WTC11 (cell line): ENCODE results near the gene CIART. TPM values are rescaled to one million over a fixed set of nuclear protein-coding genes. Genes with fewer than 3 reads are reported as not detected.
A peak's percentile ranks its signal among the peaks of the same experiment; 100 is the strongest.

Source experiments
- ATAC-seq: fragments of 200-7000 bp; cut with Tn5 transposase; 2 replicates; pipeline ENCODE4 v1.10.0; 2021; ENCODE audit warnings: mild to moderate bottlenecking, moderate library complexity
- Bru-seq: library from RNA; stranded (reverse); fragments of 400-500 nt; gene quantifications from one replicate; lab custom pipeline; 2021; lab: Mats Ljungman, UMichigan
- CTCF ChIA-PET: fragments of 300-600 bp; sonication (Branson Sonifier 250); formaldehyde crosslinking; loops from one replicate; lab custom pipeline; 2021; ENCODE audit warnings: antibody characterized with exemption; lab: Charles Lee
- POLR2A ChIA-PET: fragments of 350-600 bp; sonication (Branson Sonifier 250); formaldehyde crosslinking; loops from one replicate; lab custom pipeline; 2021; ENCODE audit warnings: antibody characterized with exemption; lab: Charles Lee
- DNase-seq: peaks from one replicate; pipeline ENCODE4 v3.0.0; 2021; ENCODE audit warnings: low spot score
- H3K27ac Mint-ChIP-seq: 2 replicates; pipeline ENCODE4 v1.8.0; 2021; ENCODE audit warnings: mixed read lengths
- H3K27me3 Mint-ChIP-seq: 2 replicates; pipeline ENCODE4 v1.8.0; 2021; ENCODE audit warnings: low read depth, mild to moderate bottlenecking, moderate library complexity, mixed read lengths
- H3K36me3 Mint-ChIP-seq: 2 replicates; pipeline ENCODE4 v1.8.0; 2021; ENCODE audit warnings: mixed read lengths
- H3K4me1 Mint-ChIP-seq: 2 replicates; pipeline ENCODE4 v1.8.0; 2022; ENCODE audit warnings: mixed read lengths
- H3K4me3 Mint-ChIP-seq: 2 replicates; pipeline ENCODE4 v1.8.0; 2021; ENCODE audit warnings: mild to moderate bottlenecking, moderate library complexity, mixed read lengths
- H3K9me3 Mint-ChIP-seq: 2 replicates; pipeline ENCODE4 v1.8.0; 2021; ENCODE audit warnings: mixed read lengths
- CTCF ChIP-seq: fragments of 200-600 bp; IDR thresholded peaks from 2 replicates; pipeline ENCODE4 v1.8.0; 2022; ENCODE audit warnings: antibody characterized with exemption
- E2F5 ChIP-seq: sonication (generic); formaldehyde crosslinking; IDR thresholded peaks from 2 replicates; pipeline ENCODE4 v1.8.1; 2022; ENCODE audit warnings: mild to moderate bottlenecking, moderate library complexity, missing genetic modification reagents
- ESRRA ChIP-seq: sonication (generic); formaldehyde crosslinking; IDR thresholded peaks from 2 replicates; pipeline ENCODE4 v1.8.1; 2022; ENCODE audit warnings: mild to moderate bottlenecking, missing genetic modification reagents, borderline replicate concordance
- FOXK1 ChIP-seq: sonication (generic); formaldehyde crosslinking; IDR thresholded peaks from 2 replicates; pipeline ENCODE4 v1.8.0; 2022; ENCODE audit warnings: mild to moderate bottlenecking, moderate library complexity, missing genetic modification reagents
- GABPB1 ChIP-seq: sonication (generic); formaldehyde crosslinking; IDR thresholded peaks from 2 replicates; pipeline ENCODE4 v1.8.1; 2023; ENCODE audit warnings: mild to moderate bottlenecking, missing genetic modification reagents
- HMGXB4 ChIP-seq: sonication (generic); formaldehyde crosslinking; IDR thresholded peaks from 2 replicates; pipeline ENCODE4 v1.8.1; 2023; ENCODE audit warnings: mild to moderate bottlenecking, moderate library complexity, missing genetic modification reagents
- MAX ChIP-seq: sonication (generic); formaldehyde crosslinking; IDR thresholded peaks from 2 replicates; pipeline ENCODE4 v1.8.0; 2022; ENCODE audit warnings: mild to moderate bottlenecking, missing genetic modification reagents
- NFE2L1 ChIP-seq: sonication (generic); formaldehyde crosslinking; IDR thresholded peaks from 2 replicates; pipeline ENCODE4 v1.8.1; 2023; ENCODE audit warnings: missing genetic modification reagents
- NFYB ChIP-seq: sonication (generic); formaldehyde crosslinking; conservative IDR thresholded peaks from 2 replicates; pipeline ENCODE4 v1.8.0; 2022; ENCODE audit warnings: low read depth, missing genetic modification reagents
- NR2C2 ChIP-seq: sonication (generic); formaldehyde crosslinking; IDR thresholded peaks from 2 replicates; pipeline ENCODE4 v1.8.0; 2022; ENCODE audit warnings: mild to moderate bottlenecking, missing genetic modification reagents
- TP53 ChIP-seq: sonication (generic); formaldehyde crosslinking; IDR thresholded peaks from 2 replicates; pipeline ENCODE4 v1.8.1; 2023; ENCODE audit warnings: mild to moderate bottlenecking, missing genetic modification reagents
- USF1 ChIP-seq: sonication (generic); formaldehyde crosslinking; IDR thresholded peaks from 2 replicates; pipeline ENCODE4 v1.8.0; 2022; ENCODE audit warnings: mild to moderate bottlenecking, missing genetic modification reagents
- ZNF423 ChIP-seq: fragments of 250-450 bp; sonication (Bioruptor Pico); IDR thresholded peaks from 2 replicates; pipeline ENCODE4 v2.1.2; 2022; ENCODE audit warnings: mild to moderate bottlenecking, moderate library complexity
- long read RNA-seq, 3 experiments: library from RNA in 1 of 3; library from capped mRNA in 1 of 3; library from polyadenylated mRNA in 1 of 3; unstranded in 2 of 3; stranded (forward) in 1 of 3; transcript quantifications; one replicate each; pipeline ENCODE4 v2.0.0, GENCODE V29; 2021
- total RNA-seq: library from RNA; stranded (reverse); gene quantifications from 3 replicates; pipeline ENCODE4 v1.2.3, GENCODE V29; 2021
- TF ChIP-seq, protein P1 (sequence below): sonication (generic); formaldehyde crosslinking; IDR thresholded peaks from 2 replicates; pipeline ENCODE4 v1.8.1; 2023; ENCODE audit warnings: mild to moderate bottlenecking, missing genetic modification reagents
- TF ChIP-seq, protein P2 (sequence below): sonication (generic); formaldehyde crosslinking; conservative IDR thresholded peaks from 2 replicates; pipeline ENCODE4 v1.8.1; 2023; ENCODE audit warnings: mild to moderate bottlenecking, low read depth, missing genetic modification reagents, moderate library complexity
- TF ChIP-seq, protein P3 (sequence below): sonication (generic); formaldehyde crosslinking; IDR thresholded peaks from 2 replicates; pipeline ENCODE4 v1.8.0; 2022; ENCODE audit warnings: mild to moderate bottlenecking, missing genetic modification reagents
- TF ChIP-seq, protein P4 (sequence below): sonication (generic); formaldehyde crosslinking; IDR thresholded peaks from 2 replicates; pipeline ENCODE4 v1.8.1; 2023; ENCODE audit warnings: mild to moderate bottlenecking, missing genetic modification reagents, moderate library complexity

The CIART gene, protein sequence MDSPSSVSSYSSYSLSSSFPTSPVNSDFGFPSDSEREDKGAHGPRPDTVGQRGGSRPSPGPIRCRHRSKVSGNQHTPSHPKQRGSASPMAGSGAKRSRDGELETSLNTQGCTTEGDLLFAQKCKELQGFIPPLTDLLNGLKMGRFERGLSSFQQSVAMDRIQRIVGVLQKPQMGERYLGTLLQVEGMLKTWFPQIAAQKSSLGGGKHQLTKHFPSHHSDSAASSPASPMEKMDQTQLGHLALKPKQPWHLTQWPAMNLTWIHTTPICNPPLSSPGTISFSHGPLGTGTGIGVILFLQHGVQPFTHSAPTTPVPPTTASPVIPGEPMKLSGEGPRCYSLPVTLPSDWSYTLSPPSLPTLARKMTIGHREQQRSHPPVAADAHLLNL
- total RNA-seq (7.8 to 10.5 TPM (median 8.1 TPM) in 3 replicates), Bru-seq, nascent RNA (percentile 59 among the genes with signal in this experiment)
- long read RNA-seq, experiment 1, transcript CIART-202 (6 exons, 1,179 nt) = major isoform, 11 of 17 reads
- long read RNA-seq, experiment 1, partial matches to known transcripts = 0 of 17 reads
- long read RNA-seq, experiment 1, other reads (novel, unspliced or antisense) = 3 of 17 reads
- long read RNA-seq, experiment 2, partial matches to known transcripts = 2 of 11 reads
- long read RNA-seq, experiment 2, other reads (novel, unspliced or antisense) = 0 of 11 reads
- long read RNA-seq, experiment 3, partial matches to known transcripts = 0 of 14 reads
- long read RNA-seq, experiment 3, other reads (novel, unspliced or antisense) = 4 of 14 reads

DNA sequence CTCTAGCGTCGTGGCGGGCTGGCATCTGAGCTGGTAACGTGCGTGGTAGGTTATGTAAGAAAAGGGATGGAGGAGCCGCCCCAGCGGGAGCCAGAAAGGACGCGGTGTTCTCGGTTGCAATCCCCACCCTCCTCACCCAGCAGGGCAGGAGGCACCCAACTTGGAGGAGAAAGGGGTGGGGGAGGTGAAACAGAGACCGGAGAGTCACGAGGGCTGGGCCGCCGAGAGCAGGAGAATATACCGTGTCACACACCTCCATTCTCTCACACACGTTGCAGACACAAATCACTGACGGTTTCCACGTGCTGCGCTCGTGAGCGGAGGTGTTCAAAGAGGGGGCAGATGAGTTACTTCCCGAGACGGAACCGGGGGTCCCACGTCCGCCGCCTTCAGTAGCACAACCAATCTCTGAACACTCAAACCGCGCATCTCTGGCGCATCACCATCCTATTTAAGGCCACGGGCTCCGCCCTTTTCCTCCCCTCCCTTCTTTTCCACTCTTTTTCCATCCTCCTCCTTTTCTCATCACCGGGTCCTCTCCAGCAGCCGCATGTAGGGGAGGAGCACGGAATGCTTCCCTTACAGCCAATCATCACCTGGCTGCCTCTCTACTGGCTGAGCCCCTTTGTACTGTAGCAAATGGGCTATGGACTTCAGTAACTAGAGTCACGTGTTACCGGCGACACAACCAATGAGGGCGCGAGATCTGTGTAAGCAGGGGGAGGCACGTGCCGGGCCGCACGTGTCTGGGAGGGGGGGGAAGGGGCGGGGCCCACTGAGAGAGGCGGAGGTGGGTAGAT is at the start of gene CIART:
TSS of gene CIART (plus strand) at position 797 of the 800 bp plus-strand sequence. CDS start 714 bp downstream, outside the sequence.
- Mint-ChIP-seq H3K27me3 (peaks cover 36% of the 10 kb centered on the region), H3K36me3 (peaks cover 18% of the 10 kb centered on the region), H3K4me3 (peak within 1 kb of the TSS; percentile 91), H3K9me3 (no peaks in the 10 kb centered on the region), H3K4me1 (peaks cover 22% of the 10 kb centered on the region), H3K27ac (peak within 1 kb of the TSS; percentile 99)
- DNase-seq = peak; percentile 92
- ATAC-seq = peak; percentile 95
- POLR2A ChIA-PET = interaction anchor here (0.5 to 3.2 kb wide), 11 partner anchors 9 to 394 kb away, joined by 4 to 23 read pairs (median 5); partner anchors contain the start of genes APH1A, C1orf54, CA14 and RPRD2
- CTCF ChIA-PET = interaction anchor here (0.8 to 7.6 kb wide), 10 partner anchors 9 to 82 kb away, joined by 3 to 123 read pairs (median 7); partner anchors contain the start of genes APH1A, C1orf54, CA14 and PRPF3
- TF ChIP-seq HMGXB4 (CRISPR knock-in tag) (peak; percentile 57; the same call in 1 of the 2 replicates), USF1 (peak; percentile 86; the same call in 1 of the 2 replicates), MAX (CRISPR knock-in tag) (peak; percentile 91), FOXK1 (CRISPR knock-in tag) (peak; percentile 85; the same call in 1 of the 2 replicates), NR2C2 (no peak), NFYB (peak; percentile 85), NFE2L1 (CRISPR knock-in tag) (peak; percentile 16; the same call in 1 of the 2 replicates), CTCF (no peak), GABPB1 (CRISPR knock-in tag) (no peak), ZNF423 (0 out of 2 replicates have a peak, but pooled peaks have one; percentile 17), TP53 (CRISPR knock-in tag) (peak; percentile 18; the same call in 1 of the 2 replicates), E2F5 (peak; percentile 44; the same call in 1 of the 2 replicates), ESRRA (CRISPR knock-in tag) (0 out of 2 replicates have a peak, but pooled peaks have one; percentile 29)
- TF ChIP-seq, protein P1, sequence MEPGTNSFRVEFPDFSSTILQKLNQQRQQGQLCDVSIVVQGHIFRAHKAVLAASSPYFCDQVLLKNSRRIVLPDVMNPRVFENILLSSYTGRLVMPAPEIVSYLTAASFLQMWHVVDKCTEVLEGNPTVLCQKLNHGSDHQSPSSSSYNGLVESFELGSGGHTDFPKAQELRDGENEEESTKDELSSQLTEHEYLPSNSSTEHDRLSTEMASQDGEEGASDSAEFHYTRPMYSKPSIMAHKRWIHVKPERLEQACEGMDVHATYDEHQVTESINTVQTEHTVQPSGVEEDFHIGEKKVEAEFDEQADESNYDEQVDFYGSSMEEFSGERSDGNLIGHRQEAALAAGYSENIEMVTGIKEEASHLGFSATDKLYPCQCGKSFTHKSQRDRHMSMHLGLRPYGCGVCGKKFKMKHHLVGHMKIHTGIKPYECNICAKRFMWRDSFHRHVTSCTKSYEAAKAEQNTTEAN (CRISPR knock-in tag) = peak; percentile 23; the same call in 1 of the 2 replicates
- TF ChIP-seq, protein P2, sequence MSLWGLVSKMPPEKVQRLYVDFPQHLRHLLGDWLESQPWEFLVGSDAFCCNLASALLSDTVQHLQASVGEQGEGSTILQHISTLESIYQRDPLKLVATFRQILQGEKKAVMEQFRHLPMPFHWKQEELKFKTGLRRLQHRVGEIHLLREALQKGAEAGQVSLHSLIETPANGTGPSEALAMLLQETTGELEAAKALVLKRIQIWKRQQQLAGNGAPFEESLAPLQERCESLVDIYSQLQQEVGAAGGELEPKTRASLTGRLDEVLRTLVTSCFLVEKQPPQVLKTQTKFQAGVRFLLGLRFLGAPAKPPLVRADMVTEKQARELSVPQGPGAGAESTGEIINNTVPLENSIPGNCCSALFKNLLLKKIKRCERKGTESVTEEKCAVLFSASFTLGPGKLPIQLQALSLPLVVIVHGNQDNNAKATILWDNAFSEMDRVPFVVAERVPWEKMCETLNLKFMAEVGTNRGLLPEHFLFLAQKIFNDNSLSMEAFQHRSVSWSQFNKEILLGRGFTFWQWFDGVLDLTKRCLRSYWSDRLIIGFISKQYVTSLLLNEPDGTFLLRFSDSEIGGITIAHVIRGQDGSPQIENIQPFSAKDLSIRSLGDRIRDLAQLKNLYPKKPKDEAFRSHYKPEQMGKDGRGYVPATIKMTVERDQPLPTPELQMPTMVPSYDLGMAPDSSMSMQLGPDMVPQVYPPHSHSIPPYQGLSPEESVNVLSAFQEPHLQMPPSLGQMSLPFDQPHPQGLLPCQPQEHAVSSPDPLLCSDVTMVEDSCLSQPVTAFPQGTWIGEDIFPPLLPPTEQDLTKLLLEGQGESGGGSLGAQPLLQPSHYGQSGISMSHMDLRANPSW (CRISPR knock-in tag) = no peak
- TF ChIP-seq, protein P3, sequence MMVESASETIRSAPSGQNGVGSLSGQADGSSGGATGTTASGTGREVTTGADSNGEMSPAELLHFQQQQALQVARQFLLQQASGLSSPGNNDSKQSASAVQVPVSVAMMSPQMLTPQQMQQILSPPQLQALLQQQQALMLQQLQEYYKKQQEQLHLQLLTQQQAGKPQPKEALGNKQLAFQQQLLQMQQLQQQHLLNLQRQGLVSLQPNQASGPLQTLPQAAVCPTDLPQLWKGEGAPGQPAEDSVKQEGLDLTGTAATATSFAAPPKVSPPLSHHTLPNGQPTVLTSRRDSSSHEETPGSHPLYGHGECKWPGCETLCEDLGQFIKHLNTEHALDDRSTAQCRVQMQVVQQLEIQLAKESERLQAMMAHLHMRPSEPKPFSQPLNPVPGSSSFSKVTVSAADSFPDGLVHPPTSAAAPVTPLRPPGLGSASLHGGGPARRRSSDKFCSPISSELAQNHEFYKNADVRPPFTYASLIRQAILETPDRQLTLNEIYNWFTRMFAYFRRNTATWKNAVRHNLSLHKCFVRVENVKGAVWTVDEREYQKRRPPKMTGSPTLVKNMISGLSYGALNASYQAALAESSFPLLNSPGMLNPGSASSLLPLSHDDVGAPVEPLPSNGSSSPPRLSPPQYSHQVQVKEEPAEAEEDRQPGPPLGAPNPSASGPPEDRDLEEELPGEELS (CRISPR knock-in tag) = 0 out of 2 replicates have a peak, but pooled peaks have one; percentile 37
- TF ChIP-seq, protein P4, sequence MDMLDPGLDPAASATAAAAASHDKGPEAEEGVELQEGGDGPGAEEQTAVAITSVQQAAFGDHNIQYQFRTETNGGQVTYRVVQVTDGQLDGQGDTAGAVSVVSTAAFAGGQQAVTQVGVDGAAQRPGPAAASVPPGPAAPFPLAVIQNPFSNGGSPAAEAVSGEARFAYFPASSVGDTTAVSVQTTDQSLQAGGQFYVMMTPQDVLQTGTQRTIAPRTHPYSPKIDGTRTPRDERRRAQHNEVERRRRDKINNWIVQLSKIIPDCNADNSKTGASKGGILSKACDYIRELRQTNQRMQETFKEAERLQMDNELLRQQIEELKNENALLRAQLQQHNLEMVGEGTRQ (CRISPR knock-in tag) = peak; percentile 90
